ENCODE results near the gene TBC1D9. TPM values are rescaled to one million over a fixed set of nuclear protein-coding genes. Genes with fewer than 3 reads are reported as not detected.
A peak's percentile ranks its signal among the peaks of the same experiment; 100 is the strongest.

Gene TBC1D9
- total RNA-seq, 1 experiment from 2014 or later = 17.0 TPM

DNA sequence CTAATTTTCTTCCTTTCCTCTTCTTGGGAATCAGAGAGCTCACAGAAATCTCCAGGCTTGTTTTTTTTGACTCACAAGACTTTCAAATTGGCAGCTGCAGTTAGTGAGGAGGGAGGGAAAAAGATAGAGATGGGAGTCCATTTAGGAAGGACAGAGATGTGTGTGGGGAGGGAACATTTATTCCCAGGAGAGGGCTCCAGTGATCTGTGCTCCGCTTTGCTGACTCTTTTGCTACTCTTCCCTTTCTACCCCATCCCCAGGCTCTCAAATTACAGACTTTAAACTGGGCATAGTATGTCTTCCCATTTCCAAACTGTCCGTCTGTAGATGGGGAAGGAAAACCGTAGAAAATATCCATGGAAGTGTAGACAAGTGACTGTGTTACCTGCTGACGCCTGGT, 148.3 kb downstream of the TBC1D9 start:
- no peak overlapping the region for H3K4me3 ChIP-seq
- TF ChIP-seq, protein P1, sequence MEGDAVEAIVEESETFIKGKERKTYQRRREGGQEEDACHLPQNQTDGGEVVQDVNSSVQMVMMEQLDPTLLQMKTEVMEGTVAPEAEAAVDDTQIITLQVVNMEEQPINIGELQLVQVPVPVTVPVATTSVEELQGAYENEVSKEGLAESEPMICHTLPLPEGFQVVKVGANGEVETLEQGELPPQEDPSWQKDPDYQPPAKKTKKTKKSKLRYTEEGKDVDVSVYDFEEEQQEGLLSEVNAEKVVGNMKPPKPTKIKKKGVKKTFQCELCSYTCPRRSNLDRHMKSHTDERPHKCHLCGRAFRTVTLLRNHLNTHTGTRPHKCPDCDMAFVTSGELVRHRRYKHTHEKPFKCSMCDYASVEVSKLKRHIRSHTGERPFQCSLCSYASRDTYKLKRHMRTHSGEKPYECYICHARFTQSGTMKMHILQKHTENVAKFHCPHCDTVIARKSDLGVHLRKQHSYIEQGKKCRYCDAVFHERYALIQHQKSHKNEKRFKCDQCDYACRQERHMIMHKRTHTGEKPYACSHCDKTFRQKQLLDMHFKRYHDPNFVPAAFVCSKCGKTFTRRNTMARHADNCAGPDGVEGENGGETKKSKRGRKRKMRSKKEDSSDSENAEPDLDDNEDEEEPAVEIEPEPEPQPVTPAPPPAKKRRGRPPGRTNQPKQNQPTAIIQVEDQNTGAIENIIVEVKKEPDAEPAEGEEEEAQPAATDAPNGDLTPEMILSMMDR (conservative IDR thresholded peaks at IDR 0.05) = no peak
- no peak for TF ChIP-seq EZH2 (IDR thresholded peaks at IDR 0.05; ENCODE audit: low read depth)
- no TSS peak for BruUV-seq (replicated peaks)
- CTCF ChIA-PET = interaction anchor here (1.2 kb wide), 1 partner anchor 248 kb away, joined by 4 read pairs; no protein-coding TSS in a partner anchor
- no peaks in the 10 kb centered on the region for H3K79me2 ChIP-seq (ENCODE audit: low read depth)
- no peak for DNase-seq
- H3K9me2 ChIP-seq (ENCODE audit: insufficient read depth) = no peaks in the 10 kb centered on the region
- no peaks in the 10 kb centered on the region for H3K4me1 ChIP-seq (replicated peaks; ENCODE audit: insufficient read depth)
- no peak overlapping the region for H3K27ac ChIP-seq
- H3K36me3 ChIP-seq (ENCODE audit: low read depth) = no peaks in the 10 kb centered on the region
- no peak overlapping the region for H2AFZ ChIP-seq
- H3F3A ChIP-seq (ENCODE audit: insufficient read depth, low read depth) = no peaks in the 10 kb centered on the region
- H3K9me3 ChIP-seq (ENCODE audit: insufficient read depth, low read depth) = no peaks in the 10 kb centered on the region
- H3K4me2 ChIP-seq = no peak overlapping the region
- intact Hi-C loops (cut with micrococcal nuclease; ENCODE audit: unreplicated experiment) = no loop called here
- H3K27me3 ChIP-seq (ENCODE audit: insufficient read depth, low read depth) = no peaks in the 10 kb centered on the region
- POLR2A ChIA-PET (ENCODE audit: unreplicated experiment) = no interaction called here
- no peaks in the 10 kb centered on the region for H4K20me1 ChIP-seq (ENCODE audit: insufficient read depth)

- intact Hi-C loops (cut with micrococcal nuclease; ENCODE audit: unreplicated experiment) = no loop called here
- H4K20me1 ChIP-seq (ENCODE audit: insufficient read depth) = no peaks in the 10 kb centered on the region
- TF ChIP-seq EZH2 (IDR thresholded peaks at IDR 0.05; ENCODE audit: low read depth) = no peak
- TF ChIP-seq, protein P1 (conservative IDR thresholded peaks at IDR 0.05) = no peak
- no peak overlapping the region for H3K27ac ChIP-seq
- H3F3A ChIP-seq (ENCODE audit: insufficient read depth, low read depth) = no peaks in the 10 kb centered on the region
- no peak overlapping the region for H3K4me2 ChIP-seq
- no peaks in the 10 kb centered on the region for H3K9me3 ChIP-seq (ENCODE audit: insufficient read depth, low read depth)
- POLR2A ChIA-PET (ENCODE audit: unreplicated experiment) = no interaction called here
- CTCF ChIA-PET = interaction anchor here (0.6 kb wide), 1 partner anchor 44 kb away, joined by 5 read pairs; no protein-coding TSS in a partner anchor
- DNase-seq = no peak
- no peak overlapping the region for H2AFZ ChIP-seq
- BruUV-seq (replicated peaks) = no TSS peak
- H3K4me1 ChIP-seq (replicated peaks; ENCODE audit: insufficient read depth) = no peaks in the 10 kb centered on the region
- H3K4me3 ChIP-seq = no peak overlapping the region
- no peaks in the 10 kb centered on the region for H3K9me2 ChIP-seq (ENCODE audit: insufficient read depth)
- H3K36me3 ChIP-seq (ENCODE audit: low read depth) = no peaks in the 10 kb centered on the region
- no peaks in the 10 kb centered on the region for H3K79me2 ChIP-seq (ENCODE audit: low read depth)
- H3K27me3 ChIP-seq (ENCODE audit: insufficient read depth, low read depth) = no peaks in the 10 kb centered on the region
These were observed 151.6 kb downstream of the TBC1D9 start for GRCh38 chr4:140604544-140604943.

DNA sequence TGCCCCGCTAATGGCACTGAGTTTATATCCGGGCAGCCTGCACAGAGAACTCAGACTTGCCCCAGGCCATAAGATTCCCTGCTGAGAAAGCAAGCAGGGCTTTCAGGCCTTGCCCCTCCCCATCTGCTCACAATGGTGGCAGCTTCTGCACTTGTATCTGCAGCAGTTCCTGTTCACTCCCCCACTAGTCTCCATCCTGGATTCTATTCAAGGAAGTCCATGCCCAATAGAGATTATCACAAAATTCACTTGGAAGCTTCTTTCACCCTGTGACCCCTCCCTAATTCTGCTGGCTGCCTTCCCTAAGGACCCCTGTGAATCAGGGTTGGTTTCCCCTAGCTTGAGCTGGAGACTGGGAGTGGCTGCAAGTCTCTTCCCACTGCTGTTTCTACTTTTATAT, 152.9 kb downstream of the TBC1D9 start:
- Histone ChIP-seq H3K79me2 (ENCODE audit: low read depth) (no peaks in the 10 kb centered on the region), H3K27ac (no peak overlapping the region), H2AFZ (no peak overlapping the region), H4K20me1 (ENCODE audit: insufficient read depth) (no peaks in the 10 kb centered on the region), H3K27me3 (ENCODE audit: insufficient read depth, low read depth) (no peaks in the 10 kb centered on the region), H3K36me3 (ENCODE audit: low read depth) (no peaks in the 10 kb centered on the region), H3F3A (ENCODE audit: insufficient read depth, low read depth) (no peaks in the 10 kb centered on the region), H3K4me1 (replicated peaks; ENCODE audit: insufficient read depth) (no peaks in the 10 kb centered on the region), H3K4me3 (no peak overlapping the region), H3K9me2 (ENCODE audit: insufficient read depth) (no peaks in the 10 kb centered on the region), H3K9me3 (ENCODE audit: insufficient read depth, low read depth) (no peaks in the 10 kb centered on the region), H3K4me2 (no peak overlapping the region)
- BruUV-seq (replicated peaks) = no TSS peak
- CTCF ChIA-PET = interaction anchor here (0.9 kb wide), 1 partner anchor 243 kb away, joined by 3 read pairs; no protein-coding TSS in a partner anchor
- POLR2A ChIA-PET (ENCODE audit: unreplicated experiment) = interaction anchor here (0.7 kb wide), 1 partner anchor 260 kb away, joined by 6 read pairs; no protein-coding TSS in a partner anchor
- intact Hi-C loops (cut with micrococcal nuclease; ENCODE audit: unreplicated experiment) = no loop called here
- TF ChIP-seq, protein P1 (conservative IDR thresholded peaks at IDR 0.05) = no peak
- no peak for TF ChIP-seq EZH2 (IDR thresholded peaks at IDR 0.05; ENCODE audit: low read depth)
- peak; percentile 35 for DNase-seq

All from PC-9 (cell line).